Measurements from ENCODE around the gene ANKRD11. TPM values are rescaled to one million over a fixed set of nuclear protein-coding genes. Genes with fewer than 3 reads are reported as not detected.

The ANKRD11 gene
- total RNA-seq: 184 and 191 TPM in 2 replicates
- 49.5 and 55.8 TPM in 2 replicates for polyA plus RNA-seq
- 47.8 and 59.7 TPM in 2 replicates for polyA plus RNA-seq (2011; cell fraction: cytosol; rRNA removed)
- polyA plus RNA-seq (2011; cell fraction: nucleus; rRNA removed): 194 and 236 TPM in 2 replicates
- 87.0 and 89.3 TPM in 2 replicates for polyA plus RNA-seq (2012)
- 99.2 and 130 TPM in 2 replicates for polyA minus RNA-seq
- polyA minus RNA-seq (2011; cell fraction: cytosol; rRNA and poly(A)+ RNA removed): 32.7 TPM
- polyA minus RNA-seq (2011; cell fraction: nucleus; rRNA and poly(A)+ RNA removed): 115 and 144 TPM in 2 replicates
- percentile 91 among the genes with signal in this experiment for Bru-seq, nascent RNA
- percentile 94 among the genes with signal in this experiment for BruChase-seq, experiment 1, labeled RNA remaining after a 6-hour chase
- BruChase-seq, experiment 2, labeled RNA remaining after a 2-hour chase: percentile 93 among the genes with signal in this experiment
- long read RNA-seq, transcript ANKRD11-223 (7 exons, 2,801 nt): major isoform, 7 of 87 reads
- long read RNA-seq, partial matches to known transcripts: 37 of 87 reads
- long read RNA-seq, other reads (novel, unspliced or antisense): 40 of 87 reads

DNA sequence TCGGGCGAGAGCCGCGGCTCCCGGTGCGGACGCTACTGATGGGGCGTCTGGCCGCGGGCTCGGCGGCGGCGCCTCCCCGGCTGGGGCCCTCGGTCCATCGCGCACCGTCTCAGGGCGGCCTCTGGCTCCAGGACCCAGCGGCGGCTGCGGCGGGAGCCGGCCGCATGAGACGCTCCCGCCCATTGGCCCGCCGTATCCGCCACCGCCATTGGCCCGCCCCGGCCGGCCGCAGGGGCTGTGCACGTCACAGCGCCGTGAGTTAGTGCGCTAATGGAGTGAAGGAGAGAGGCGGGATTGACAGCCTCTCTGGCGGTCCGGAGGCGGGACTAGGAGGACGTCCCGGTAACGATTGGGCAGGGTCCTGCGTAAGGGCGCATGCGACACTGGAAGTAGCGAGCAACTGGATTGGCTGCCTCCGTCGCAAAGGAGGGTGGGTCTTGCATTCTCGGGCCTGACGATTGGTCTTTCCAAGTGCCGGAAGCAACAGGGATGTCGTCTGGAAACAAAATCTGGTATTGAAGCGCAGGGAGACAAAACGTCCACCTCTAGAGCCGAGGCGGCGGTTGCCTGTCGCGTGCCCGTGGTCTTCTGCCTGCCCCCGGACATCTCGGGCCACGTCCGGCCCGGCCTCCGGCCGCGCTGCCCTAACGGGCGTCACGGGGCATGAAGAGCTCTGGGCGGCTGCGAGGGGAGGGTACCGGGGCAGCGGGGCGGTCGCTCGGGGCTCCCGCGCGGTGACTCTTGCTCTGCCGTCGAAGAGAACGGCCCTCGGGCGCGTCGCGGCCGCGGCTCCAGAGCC is at the start of gene ANKRD11:
Gene ANKRD11, minus strand, starts transcription at position 123 of the 799 bp plus-strand sequence. CDS start 173,542 bp downstream, outside the sequence.
- dilution Hi-C loops (cut with MboI; ENCODE audit: extremely low pct_ligation_motif_present, low sequenced_read_pairs): no loop called here

DNA sequence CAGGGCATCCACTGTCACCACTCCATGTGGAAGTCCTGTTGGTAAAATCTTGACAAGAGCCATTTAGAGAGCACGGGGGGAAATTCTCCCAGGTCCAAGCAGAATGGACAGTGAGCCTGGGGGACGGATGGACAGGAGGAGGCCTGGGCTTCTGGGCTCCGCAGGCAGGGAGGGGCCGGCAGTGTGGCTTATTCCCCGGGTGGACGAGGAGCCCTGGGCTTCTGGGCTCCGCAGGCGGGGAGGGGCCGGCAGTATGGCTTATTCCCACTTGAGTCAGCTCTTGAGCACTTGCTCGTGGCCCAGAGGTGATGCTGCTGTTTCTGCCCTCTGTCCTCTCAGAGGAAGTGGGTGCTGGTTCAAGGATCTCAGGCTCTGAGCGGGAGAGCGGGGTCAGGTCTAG is 47.9 kb upstream of the ANKRD11 start:
- H3K27me3 ChIP-seq (ENCODE audit: control insufficient read depth in 2 of 2, insufficient read depth in 2 of 2, low read length in 2 of 2): no peaks in the 10 kb centered on the region
- no peak overlapping the region for H3K9ac ChIP-seq (replicated peaks; ENCODE audit: extremely low read depth, insufficient read depth, low read length)
- H3K4me2 ChIP-seq (ENCODE audit: insufficient read depth, low read length): no peak overlapping the region
- TF ChIP-seq POLR2AphosphoS5 (IDR thresholded peaks at IDR 0.05; ENCODE audit: insufficient read depth, low read depth, low read length) (no peak), EZH2 (IDR thresholded peaks at IDR 0.05; ENCODE audit: borderline replicate concordance, low read depth, low read length, severe bottlenecking) (no peak), GATA2 (IDR thresholded peaks at IDR 0.05; ENCODE audit: insufficient read depth, insufficient read length, low read depth, low read length) (no peak), FOS (IDR thresholded peaks at IDR 0.05; ENCODE audit: borderline replicate concordance, insufficient read depth, low read length) (no peak), JUN (IDR thresholded peaks at IDR 0.05; ENCODE audit: borderline replicate concordance, insufficient read depth, insufficient read length, low read depth) (no peak), MYC (IDR thresholded peaks at IDR 0.05; ENCODE audit: low read depth, low read length) (no peak), POLR2A (IDR thresholded peaks at IDR 0.05; ENCODE audit: low read depth, low read length) (no peak)
- TF ChIP-seq, protein P1, sequence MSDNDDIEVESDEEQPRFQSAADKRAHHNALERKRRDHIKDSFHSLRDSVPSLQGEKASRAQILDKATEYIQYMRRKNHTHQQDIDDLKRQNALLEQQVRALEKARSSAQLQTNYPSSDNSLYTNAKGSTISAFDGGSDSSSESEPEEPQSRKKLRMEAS (IDR thresholded peaks at IDR 0.05; ENCODE audit: insufficient read depth, insufficient read length): no peak
- TF ChIP-seq, protein P2, sequence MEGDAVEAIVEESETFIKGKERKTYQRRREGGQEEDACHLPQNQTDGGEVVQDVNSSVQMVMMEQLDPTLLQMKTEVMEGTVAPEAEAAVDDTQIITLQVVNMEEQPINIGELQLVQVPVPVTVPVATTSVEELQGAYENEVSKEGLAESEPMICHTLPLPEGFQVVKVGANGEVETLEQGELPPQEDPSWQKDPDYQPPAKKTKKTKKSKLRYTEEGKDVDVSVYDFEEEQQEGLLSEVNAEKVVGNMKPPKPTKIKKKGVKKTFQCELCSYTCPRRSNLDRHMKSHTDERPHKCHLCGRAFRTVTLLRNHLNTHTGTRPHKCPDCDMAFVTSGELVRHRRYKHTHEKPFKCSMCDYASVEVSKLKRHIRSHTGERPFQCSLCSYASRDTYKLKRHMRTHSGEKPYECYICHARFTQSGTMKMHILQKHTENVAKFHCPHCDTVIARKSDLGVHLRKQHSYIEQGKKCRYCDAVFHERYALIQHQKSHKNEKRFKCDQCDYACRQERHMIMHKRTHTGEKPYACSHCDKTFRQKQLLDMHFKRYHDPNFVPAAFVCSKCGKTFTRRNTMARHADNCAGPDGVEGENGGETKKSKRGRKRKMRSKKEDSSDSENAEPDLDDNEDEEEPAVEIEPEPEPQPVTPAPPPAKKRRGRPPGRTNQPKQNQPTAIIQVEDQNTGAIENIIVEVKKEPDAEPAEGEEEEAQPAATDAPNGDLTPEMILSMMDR (IDR thresholded peaks at IDR 0.05; ENCODE audit: extremely low read depth in 1 of 2, insufficient read depth in 1 of 2, low read depth in 1 of 2, low read length in 2 of 2): no peak
- CTCF ChIA-PET: no interaction called here
- H3K9me3 ChIP-seq (replicated peaks; ENCODE audit: control insufficient read depth, insufficient read depth, low read length): no peaks in the 10 kb centered on the region
- H4K20me1 ChIP-seq (replicated peaks; ENCODE audit: control insufficient read depth, extremely low read depth, insufficient read depth, low read length): no peaks in the 10 kb centered on the region
- no TSS peak for BruUV-seq (replicated peaks)
- H3K4me1 ChIP-seq (ENCODE audit: control insufficient read depth, extremely low read depth, insufficient read depth, low read length): peaks cover 7% of the 10 kb centered on the region
- peaks cover 7% of the 10 kb centered on the region for H3K79me2 ChIP-seq (ENCODE audit: control insufficient read depth, insufficient read depth, low read length)
- dilution Hi-C loops (cut with MboI; ENCODE audit: extremely low pct_ligation_motif_present, low sequenced_read_pairs): no loop called here
- DNase-seq (ENCODE audit: low read depth, low spot score) (no peak), FAIRE-seq (no peak)
- H2AFZ ChIP-seq (ENCODE audit: low read depth, low read length): no peak overlapping the region
- peaks cover 0 to 38% of the 10 kb centered on the region in 2 experiments for H3K36me3 ChIP-seq (ENCODE audit: control insufficient read depth in 2 of 2, extremely low read depth in 1 of 2, insufficient read depth in 2 of 2, low read length in 2 of 2)
- no peaks in the 10 kb centered on the region for H3K9me1 ChIP-seq (replicated peaks; ENCODE audit: control insufficient read depth, extremely low read depth, insufficient read depth, low read length)
- H3K27ac ChIP-seq (ENCODE audit: insufficient read depth, low read depth, low read length): no peak overlapping the region
- intact Hi-C loops (cut with micrococcal nuclease): no loop called here
- H3K4me3 ChIP-seq (replicated peaks in 1 of 3; ENCODE audit: insufficient read depth in 1 of 3, low read depth in 1 of 3, low read length in 3 of 3): no peak overlapping the region
- POLR2A ChIA-PET: no interaction called here

More for the DNA sequence above, at the start of gene ANKRD11:
- Histone ChIP-seq H3K4me1 (ENCODE audit: control insufficient read depth, extremely low read depth, insufficient read depth, low read length) (peaks cover 23% of the 10 kb centered on the region), H2AFZ (ENCODE audit: low read depth, low read length) (peak within 1 kb of the TSS; percentile 51), H3K79me2 (ENCODE audit: control insufficient read depth, insufficient read depth, low read length) (peaks cover 54% of the 10 kb centered on the region), H3K9me1 (replicated peaks; ENCODE audit: control insufficient read depth, extremely low read depth, insufficient read depth, low read length) (no peaks in the 10 kb centered on the region), H3K4me2 (ENCODE audit: insufficient read depth, low read length) (peak within 1 kb of the TSS; percentile 96), H3K27me3 (ENCODE audit: control insufficient read depth in 2 of 2, insufficient read depth in 2 of 2, low read length in 2 of 2) (no peaks in the 10 kb centered on the region), H4K20me1 (replicated peaks; ENCODE audit: control insufficient read depth, extremely low read depth, insufficient read depth, low read length) (peaks cover 4% of the 10 kb centered on the region), H3K4me3 (replicated peaks in 1 of 3; ENCODE audit: insufficient read depth in 1 of 3, low read depth in 1 of 3, low read length in 3 of 3) (peak within 1 kb of the TSS; percentile 73 to 83 (median 76)), H3K36me3 (ENCODE audit: control insufficient read depth in 2 of 2, extremely low read depth in 1 of 2, insufficient read depth in 2 of 2, low read length in 2 of 2) (peaks cover 0 to 2% of the 10 kb centered on the region in 2 experiments), H3K27ac (ENCODE audit: insufficient read depth, low read depth, low read length) (peak within 1 kb of the TSS; percentile 55), H3K9ac (replicated peaks; ENCODE audit: extremely low read depth, insufficient read depth, low read length) (peak within 1 kb of the TSS; percentile 75), H3K9me3 (replicated peaks; ENCODE audit: control insufficient read depth, insufficient read depth, low read length) (no peaks in the 10 kb centered on the region)
- intact Hi-C loops (cut with micrococcal nuclease): loop anchor here (1.0 to 2.0 kb wide), 3 partner anchors 15 to 160 kb away; no protein-coding TSS in a partner anchor
- FAIRE-seq (peak; percentile 100), DNase-seq (ENCODE audit: low read depth, low spot score) (peak; percentile 100)
- CTCF ChIA-PET: interaction anchor here (1.2 to 2.8 kb wide), 3 partner anchors 17 to 80 kb away, joined by 3 to 11 read pairs (median 5); partner anchors contain the start of gene SPG7
- TF ChIP-seq POLR2AphosphoS5 (IDR thresholded peaks at IDR 0.05; ENCODE audit: insufficient read depth, low read depth, low read length) (peak; percentile 81), POLR2A (IDR thresholded peaks at IDR 0.05; ENCODE audit: low read depth, low read length) (peak; percentile 75), EZH2 (IDR thresholded peaks at IDR 0.05; ENCODE audit: borderline replicate concordance, low read depth, low read length, severe bottlenecking) (no peak)
- POLR2A ChIA-PET: no interaction called here
- BruUV-seq (replicated peaks): no TSS peak
